Kidney (tissue), 14 donors: Measurements from ENCODE around the gene TAB2. TPM values are rescaled to one million over a fixed set of nuclear protein-coding genes. Genes with fewer than 3 reads are reported as not detected.

Experiments used
- DNase-seq, 5 donors: peaks; one replicate each; pipeline ENCODE4 v3.0.0-alpha.2; 2013 to 2020
- FAIRE-seq: peaks from 2 replicates; lab custom pipeline; 2012; peaks lifted over from hg19 to GRCh38; lab: Jason Lieb, UNC
- H3K27ac ChIP-seq, 2 donors: one replicate each; pipeline ENCODE4 v1.7.0; 2013; ENCODE audit warnings: low read depth in 2 of 2, low read length in 2 of 2, inconsistent platforms in 1 of 2
- H3K27me3 ChIP-seq: one replicate; pipeline ENCODE4 v1.7.1; 2013; ENCODE audit warnings: low read length, inconsistent platforms; ENCODE audit not compliant: control insufficient read depth, insufficient read depth
- H3K36me3 ChIP-seq, 3 donors: one replicate each; pipeline versions ENCODE4 v1.7.0 to v1.7.1; 2013; ENCODE audit warnings: low read length in 3 of 3, control low read depth in 1 of 3, inconsistent platforms in 1 of 3; ENCODE audit not compliant: insufficient read depth in 3 of 3, control insufficient read depth in 2 of 3
- H3K4me1 ChIP-seq, 3 donors: one replicate each; pipeline versions ENCODE4 v1.7.0 to v1.7.1; 2013; ENCODE audit warnings: low read length in 3 of 3, inconsistent platforms in 1 of 3, low read depth in 1 of 3; ENCODE audit not compliant: control insufficient read depth in 2 of 3, insufficient read depth in 2 of 3
- H3K4me3 ChIP-seq, 3 donors: one replicate each; pipeline versions ENCODE4 v1.7.0 to v1.8.1; 2013; ENCODE audit warnings: low read length in 3 of 3, control low read depth in 1 of 3, inconsistent platforms in 1 of 3
- H3K9ac ChIP-seq, 3 donors: one replicate each; pipeline versions ENCODE4 v1.7.0 to v1.7.1; 2013; ENCODE audit warnings: low read length in 3 of 3, control low read depth in 1 of 3, inconsistent platforms in 1 of 3
- H3K9me3 ChIP-seq, 3 donors: one replicate each; pipeline versions ENCODE4 v1.7.0 to v1.7.1; 2013; ENCODE audit warnings: low read length in 3 of 3, control low read depth in 1 of 3, inconsistent platforms in 1 of 3; ENCODE audit not compliant: control insufficient read depth in 2 of 3, insufficient read depth in 1 of 3
- CTCF ChIP-seq: IDR thresholded peaks from 3 replicates; pipeline ENCODE4 v1.5.1; 2012; ENCODE audit warnings: mild to moderate bottlenecking, moderate library complexity, borderline replicate concordance; ENCODE audit not compliant: insufficient read depth; ENCODE audit errors: extremely low read depth
- intact Hi-C: fragments of 100-400 bp; cut with DNase I; formaldehyde crosslinking; loops from one replicate; pipeline ENCODE4 v1.11.1; 2022
- polyA plus RNA-seq: library from polyadenylated mRNA; stranded (reverse); fragments of 350-450 nt; fragmentation: Illumina TruSeq; extraction: RNeasy Lipid Tissue Mini Kit (QIAGEN cat#74804); gene quantifications from one replicate; pipeline ENCODE4 v1.2.3, GENCODE V29; 2014; ENCODE audit warnings: low read depth, low replicate concordance; ENCODE audit not compliant: insufficient read depth
- total RNA-seq: library from RNA; stranded (reverse); fragmentation: NEBNext Ultra II Directional; extraction: Animal tissue kit (Norgen Biotek cat#: 25700); gene quantifications from one replicate; pipeline ENCODE4 v1.2.1, GENCODE V29; 2021
- donor health status: control.
- donor health status: control.
- donor health status: control.
- donor health status: control.
- donor health status: control.
- donor health status: DM: yes; HTN: yes; CAD: no.
- donor health status: Normal renal cell carcinoma (clear cell type).

The TAB2 gene
- total and polyA plus RNA-seq, 2 donors from 2014 or later, result 23.2 to 50.1 TPM

DNA sequence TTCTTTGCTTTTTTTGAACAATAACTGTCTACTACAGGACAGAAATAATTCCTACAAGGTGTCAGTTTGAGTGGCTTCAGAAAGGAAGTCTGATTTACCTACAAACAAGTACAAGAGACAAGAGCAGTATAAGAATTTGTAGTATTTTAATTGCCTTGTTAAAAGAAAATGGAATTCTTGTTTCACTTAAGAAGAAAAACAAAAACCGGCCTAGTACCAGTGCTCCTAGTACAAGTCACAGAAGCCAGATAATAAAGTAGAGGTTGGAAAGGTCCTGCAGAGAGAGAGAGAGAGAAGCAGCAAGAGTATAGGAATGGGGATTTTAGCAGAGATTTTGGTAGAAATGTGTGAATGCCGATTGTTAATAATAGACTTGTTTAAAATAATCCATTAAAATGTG is 6.4 kb downstream of the TAB2 start:
- H3K9me3 ChIP-seq, result no peaks in the 10 kb centered on the region
- no peak for TF ChIP-seq CTCF
- no peaks in the 10 kb centered on the region for H3K27me3 ChIP-seq
- H3K27ac ChIP-seq, result no peak overlapping the region
- no peak overlapping the region for H3K9ac ChIP-seq
- peak; percentile 21 for FAIRE-seq
- no peaks in the 10 kb centered on the region for H3K36me3 ChIP-seq
- intact Hi-C loops, result no loop called here
- peaks cover 0 to 18% (median 13%) of the 10 kb centered on the region in 3 donors for H3K4me1 ChIP-seq
- no peak overlapping the region for H3K4me3 ChIP-seq
- DNase-seq, result no peak

DNA sequence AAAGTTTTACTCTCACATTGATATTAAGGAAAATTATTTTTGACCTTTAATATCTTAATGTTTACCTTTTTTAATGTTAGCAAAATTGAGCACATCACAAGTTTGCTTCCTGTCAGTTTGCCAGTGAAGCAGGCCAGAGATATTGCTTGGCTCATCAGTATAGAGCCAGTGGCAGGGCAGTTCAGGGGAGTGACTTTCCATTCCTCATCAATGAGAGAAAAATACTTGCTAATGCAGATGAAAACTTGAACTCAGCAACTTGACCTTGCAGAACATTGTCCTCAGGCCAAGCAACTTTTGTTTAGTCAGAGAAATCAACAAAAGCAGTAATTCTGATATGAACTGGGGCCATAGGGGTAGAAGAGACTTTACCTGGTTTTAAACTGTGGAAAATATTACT is 6.9 kb downstream of the TAB2 start:
- no peaks in the 10 kb centered on the region for H3K36me3 ChIP-seq
- no peaks in the 10 kb centered on the region for H3K27me3 ChIP-seq
- TF ChIP-seq CTCF, result no peak
- FAIRE-seq (peak; percentile 54), DNase-seq (no peak)
- H3K27ac ChIP-seq, result no peak overlapping the region
- H3K9me3 ChIP-seq, result no peaks in the 10 kb centered on the region
- H3K4me1 ChIP-seq, result peaks cover 0 to 18% (median 14%) of the 10 kb centered on the region in 3 donors
- no peak overlapping the region for H3K4me3 ChIP-seq
- H3K9ac ChIP-seq, result no peak overlapping the region
- intact Hi-C loops, result no loop called here

DNA sequence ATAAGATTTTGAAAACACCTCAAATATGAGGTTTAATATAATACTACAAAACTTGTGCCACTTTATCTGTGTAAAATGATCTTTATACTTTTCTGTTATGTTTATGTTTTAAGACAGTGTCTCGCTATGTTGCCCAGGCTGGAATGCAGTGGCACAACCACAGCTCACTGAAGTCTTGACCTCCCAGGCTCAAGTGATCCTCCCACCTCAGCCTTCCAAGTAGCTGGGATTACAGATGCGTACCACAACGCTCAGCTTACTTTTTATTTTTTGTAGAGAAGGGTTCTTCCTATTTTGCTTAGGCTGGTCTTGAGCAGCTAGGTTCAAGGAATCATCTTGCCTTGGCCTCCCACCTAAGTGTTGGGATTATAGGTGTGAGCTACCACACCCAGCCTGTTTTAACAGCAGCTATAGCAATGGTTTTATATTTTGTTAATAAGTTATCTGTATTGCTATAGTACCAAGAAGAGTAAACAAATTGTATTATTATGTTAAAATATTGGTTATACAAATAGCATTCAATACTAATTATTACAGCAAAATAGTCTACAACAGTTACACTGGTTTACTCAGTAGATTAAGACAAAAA is 8.2 kb downstream of the TAB2 start:
- DNase-seq (no peak), FAIRE-seq (no peak)
- Histone ChIP-seq H3K4me1 (peaks cover 0 to 14% (median 11%) of the 10 kb centered on the region in 3 donors), H3K4me3 (no peak overlapping the region), H3K27ac (no peak overlapping the region), H3K27me3 (no peaks in the 10 kb centered on the region), H3K9ac (no peak overlapping the region), H3K36me3 (no peaks in the 10 kb centered on the region), H3K9me3 (no peaks in the 10 kb centered on the region)
- intact Hi-C loops, result no loop called here
- TF ChIP-seq CTCF, result no peak

- H3K4me3 ChIP-seq, result no peak overlapping the region
- FAIRE-seq, result no peak
Observed at GRCh38 chr6:149327638-149328037, 10.1 kb downstream of the TAB2 start.

More at GRCh38 chr6:149327638-149328037, 10.1 kb downstream of the TAB2 start:
- no peak for TF ChIP-seq CTCF
- no peak overlapping the region for H3K27ac ChIP-seq
- H3K36me3 ChIP-seq, result no peaks in the 10 kb centered on the region
- no peak for DNase-seq
- peaks cover 0 to 22% (median 15%) of the 10 kb centered on the region in 3 donors for H3K4me1 ChIP-seq
- H3K27me3 ChIP-seq, result no peaks in the 10 kb centered on the region
- no peaks in the 10 kb centered on the region for H3K9me3 ChIP-seq
- intact Hi-C loops, result no loop called here
- no peak overlapping the region for H3K9ac ChIP-seq
